HG03378 (cell line): ENCODE results near the gene NUDT7.
A peak's percentile ranks its signal among the peaks of the same experiment; 100 is the strongest.

Source experiments
- ATAC-seq: cut with Tn5 transposase; IDR thresholded peaks from one replicate; pipeline ENCODE4 v1.9.1; 2021; ENCODE audit warnings: mild to moderate bottlenecking, moderate library complexity; ENCODE audit not compliant: unreplicated experiment

The NUDT7 gene

DNA sequence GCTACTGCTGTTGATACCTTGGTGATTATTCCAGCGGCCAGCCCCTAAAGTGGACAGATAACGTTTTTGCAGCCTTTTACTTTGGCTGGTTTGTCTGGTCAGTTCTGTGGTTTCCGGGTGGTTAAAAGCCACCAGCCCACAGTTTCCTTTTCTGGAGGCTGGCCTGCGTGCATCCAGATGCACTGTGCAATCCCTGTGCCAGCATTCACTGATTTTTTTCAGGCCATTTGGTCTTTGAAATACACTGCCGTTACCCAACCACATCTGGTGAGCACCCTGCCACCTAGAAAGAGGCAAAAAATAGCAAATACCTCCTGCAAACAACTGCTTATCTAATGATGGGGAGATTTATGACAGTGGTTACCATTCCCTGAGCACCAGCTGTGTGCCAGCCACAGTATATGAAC lies 797 bp downstream of the NUDT7 start:
- peak; percentile 24 for ATAC-seq

GRCh38 chr16:77724174-77724573 lies 1.9 kb downstream of the NUDT7 start:
- no peak for ATAC-seq

DNA sequence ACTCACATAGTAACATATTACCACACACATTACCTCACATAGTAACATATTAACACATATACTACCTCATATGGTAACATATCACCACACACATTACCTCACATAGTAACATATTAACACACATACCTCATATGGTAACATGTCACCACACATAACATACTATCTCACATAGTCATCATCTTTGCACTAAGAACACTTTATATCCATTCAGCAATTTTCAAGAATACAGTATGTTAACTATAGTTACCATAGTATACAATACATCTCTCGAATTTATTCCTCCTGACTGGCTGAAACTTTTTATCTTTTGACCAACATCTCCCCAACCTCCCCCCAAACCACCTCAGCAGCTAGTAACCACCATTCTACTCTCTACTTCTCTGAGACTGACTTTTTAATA lies 7.6 kb downstream of the NUDT7 start:
- no peak for ATAC-seq

DNA sequence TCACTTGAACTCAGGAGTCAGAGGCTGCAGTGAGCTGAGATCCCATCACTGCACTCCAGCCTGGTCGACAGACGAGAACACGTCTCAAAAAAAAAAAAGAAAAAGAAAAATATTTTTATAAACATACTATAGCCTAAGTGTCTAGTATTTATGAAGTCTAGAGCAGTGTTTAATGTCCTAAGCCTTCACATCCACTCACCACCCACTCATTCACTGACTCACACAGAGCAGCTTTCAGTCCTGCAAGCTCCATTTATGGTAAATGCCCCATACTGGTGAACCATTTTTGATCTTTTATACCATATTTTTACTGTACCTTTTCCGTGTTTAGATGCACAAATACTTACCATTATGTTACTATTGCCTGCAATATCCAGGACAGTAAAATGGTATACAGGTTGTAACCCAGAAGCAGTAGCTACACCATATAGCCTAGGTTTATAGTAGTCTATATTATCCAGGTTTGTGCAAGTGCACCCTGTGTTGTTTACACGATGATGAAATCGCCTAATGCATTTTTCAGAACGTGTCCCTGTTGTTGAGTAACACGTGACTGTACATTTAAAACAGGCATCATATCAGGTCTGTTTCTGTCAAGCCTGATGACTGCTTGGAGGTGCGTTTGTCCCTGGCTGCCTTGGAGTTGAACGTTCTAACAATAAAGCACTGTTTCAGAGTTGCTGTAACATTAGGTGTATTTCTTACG lies 10.1 kb downstream of the NUDT7 start:
- no peak for ATAC-seq

DNA sequence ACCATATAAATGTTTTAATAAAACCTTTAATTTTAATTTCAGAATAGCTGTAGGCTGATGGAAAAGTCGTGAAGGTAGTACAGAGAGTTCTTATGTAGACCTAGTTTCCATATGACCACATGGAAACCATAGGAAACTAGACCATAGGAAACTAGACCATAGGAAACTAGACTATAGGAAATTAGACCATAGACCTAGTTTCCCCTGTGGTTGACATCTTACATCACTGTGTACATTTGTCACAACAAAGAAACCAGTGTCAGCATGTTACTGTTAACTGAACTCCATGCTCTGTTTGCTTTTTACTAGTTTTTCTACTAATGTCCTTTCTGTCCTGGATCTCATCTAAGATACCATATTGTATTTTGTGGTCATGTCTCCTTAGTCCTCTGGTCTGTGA lies 14.6 kb downstream of the NUDT7 start:
- peak; percentile 87 for ATAC-seq

DNA sequence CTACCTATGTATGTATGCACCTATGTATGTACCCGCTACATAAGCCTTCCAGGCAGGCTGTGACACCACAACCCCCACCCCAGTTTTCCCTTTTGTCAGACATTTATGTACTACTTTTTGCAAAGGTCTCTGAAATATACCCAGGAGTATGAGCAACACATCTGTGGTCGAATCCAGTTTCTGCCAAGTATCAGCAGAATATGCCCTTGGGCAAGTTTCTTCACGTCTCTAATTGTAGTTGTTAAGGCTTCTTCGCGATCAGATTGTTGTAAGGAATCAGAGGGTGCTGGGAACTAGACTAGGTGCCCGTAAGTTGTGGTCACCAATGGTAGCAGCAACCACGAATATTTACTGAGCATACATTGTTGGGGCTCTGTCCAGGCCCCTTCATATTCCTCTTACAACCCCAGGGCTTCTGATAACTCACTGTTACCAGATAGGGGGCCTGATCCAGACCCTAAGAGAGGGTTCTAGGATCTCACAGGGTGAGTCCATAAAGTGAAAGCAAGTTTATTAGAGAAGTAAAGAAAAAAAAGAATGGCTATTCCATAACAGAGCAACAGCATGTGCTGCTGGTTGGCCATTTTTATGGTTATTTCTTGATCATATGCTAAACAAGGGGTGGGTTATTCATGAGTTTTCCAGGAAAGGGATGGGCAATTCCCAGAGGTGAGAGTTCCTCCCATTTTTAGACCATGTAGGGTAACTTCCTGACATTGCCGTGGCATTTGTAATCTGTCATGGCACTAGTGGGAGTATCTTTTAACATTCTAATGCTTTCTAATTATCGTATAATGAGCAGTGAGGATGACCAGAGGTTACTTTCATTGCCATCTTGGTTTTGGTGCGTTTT lies 16.6 kb downstream of the NUDT7 start:
- ATAC-seq: no peak

GRCh38 chr16:77739559-77739892 lies 17.2 kb downstream of the NUDT7 start:
- no peak for ATAC-seq

- ATAC-seq: no peak
Observed at GRCh38 chr16:77744141-77744540, 21.8 kb downstream of the NUDT7 start.

GRCh38 chr16:77745972-77746371 lies 23.7 kb downstream of the NUDT7 start:
- ATAC-seq: no peak

- ATAC-seq: no peak
Observed at GRCh38 chr16:77748421-77749005, 26.2 kb downstream of the NUDT7 start.

DNA sequence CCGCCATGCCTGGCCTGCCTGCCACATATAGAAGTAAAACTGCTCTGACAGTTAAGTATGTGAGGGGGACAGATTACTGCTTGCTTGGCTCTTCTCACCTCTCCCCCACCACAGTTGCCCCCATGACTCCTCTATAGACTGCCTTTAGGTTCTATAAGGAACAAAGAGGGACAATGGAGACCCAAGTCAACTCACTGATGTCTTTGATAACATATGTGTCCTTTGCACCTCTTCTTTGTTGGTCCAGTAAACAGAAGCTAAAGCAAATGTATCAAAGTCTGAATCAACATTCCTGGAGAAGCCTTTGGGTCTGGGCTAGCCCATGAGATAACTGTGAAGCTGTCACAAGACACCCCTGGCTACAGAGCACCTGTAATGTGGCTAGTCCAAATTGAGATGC lies 27.1 kb downstream of the NUDT7 start:
- ATAC-seq: no peak

GRCh38 chr16:77758046-77758445 lies 35.7 kb downstream of the NUDT7 start:
- ATAC-seq: no peak

- no peak for ATAC-seq
Observed at GRCh38 chr16:77758508-77758907, 36.2 kb downstream of the NUDT7 start.

- no peak for ATAC-seq
Observed at GRCh38 chr16:77759201-77759600, 36.9 kb downstream of the NUDT7 start.

GRCh38 chr16:77759821-77760220 lies 37.5 kb downstream of the NUDT7 start:
- no peak for ATAC-seq

DNA sequence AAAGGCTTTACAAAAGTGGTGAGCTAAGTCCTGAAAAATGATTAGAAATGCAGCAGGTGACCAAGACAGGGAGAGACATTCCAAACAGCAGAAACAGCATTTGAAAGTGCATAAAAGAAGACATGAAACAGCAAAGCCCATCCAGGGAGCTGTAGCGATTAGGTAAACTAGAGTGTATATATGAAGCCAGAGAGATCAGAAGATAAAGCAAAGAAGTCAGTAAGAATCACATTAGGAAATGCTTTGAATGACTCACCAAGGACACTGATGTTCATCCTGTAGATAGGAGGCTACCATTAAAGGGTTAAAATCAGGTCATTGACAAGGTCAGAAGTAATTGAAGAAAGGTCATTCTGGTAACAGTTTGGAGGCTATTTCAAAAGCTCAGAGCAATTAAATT lies 38.5 kb downstream of the NUDT7 start:
- ATAC-seq: no peak

DNA sequence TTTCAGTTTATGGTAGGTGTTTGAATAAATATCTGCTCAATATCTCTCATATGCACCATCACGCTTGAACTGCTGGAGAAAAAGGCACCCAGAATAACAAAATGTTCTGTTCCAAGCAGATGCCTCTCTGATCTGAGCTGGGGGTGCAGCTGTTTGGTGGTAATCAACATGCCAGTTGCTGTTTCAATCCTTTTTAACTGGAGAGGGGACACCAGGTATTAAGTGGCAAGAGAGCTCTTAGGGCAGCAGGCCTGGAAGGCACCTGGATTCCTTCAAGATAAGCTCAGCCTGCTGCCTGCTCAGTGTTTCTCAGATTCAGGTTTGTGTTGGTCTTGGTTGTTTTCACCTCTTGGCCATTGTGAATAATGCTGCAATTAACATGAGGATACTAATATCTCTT lies 38.9 kb downstream of the NUDT7 start:
- no peak for ATAC-seq

- no peak for ATAC-seq
Observed at GRCh38 chr16:77762262-77762661, 39.9 kb downstream of the NUDT7 start.

GRCh38 chr16:77763994-77764393 lies 41.7 kb downstream of the NUDT7 start:
- ATAC-seq: no peak

GRCh38 chr16:77767211-77767610 lies 44.9 kb downstream of the NUDT7 start:
- ATAC-seq: no peak

- no peak for ATAC-seq
Observed at GRCh38 chr16:77767826-77768225, 45.5 kb downstream of the NUDT7 start.
